Esophagus squamous epithelium (tissue), 4 donors: Measurements from ENCODE around the gene JARID2.

Experiments
- POLR2A ChIP-seq, 4 donors: fragments of 450-650 bp; IDR thresholded peaks; one replicate each; pipeline ENCODE4 v1.6.1; 2017; ENCODE audit warnings: antibody characterized with exemption in 4 of 4, mild to moderate bottlenecking in 4 of 4, moderate library complexity in 3 of 4
- TF ChIP-seq, protein P1 (sequence below), 6 experiments: fragments of 450-650 bp in 4 of 6; fragments of 200-600 bp in 2 of 6; sonication (generic) in 2 of 6; IDR thresholded peaks; one replicate each; pipeline ENCODE4 v1.5.1; 2016 to 2019; ENCODE audit warnings: antibody characterized with exemption in 6 of 6, mild to moderate bottlenecking in 4 of 6, moderate library complexity in 4 of 6

DNA sequence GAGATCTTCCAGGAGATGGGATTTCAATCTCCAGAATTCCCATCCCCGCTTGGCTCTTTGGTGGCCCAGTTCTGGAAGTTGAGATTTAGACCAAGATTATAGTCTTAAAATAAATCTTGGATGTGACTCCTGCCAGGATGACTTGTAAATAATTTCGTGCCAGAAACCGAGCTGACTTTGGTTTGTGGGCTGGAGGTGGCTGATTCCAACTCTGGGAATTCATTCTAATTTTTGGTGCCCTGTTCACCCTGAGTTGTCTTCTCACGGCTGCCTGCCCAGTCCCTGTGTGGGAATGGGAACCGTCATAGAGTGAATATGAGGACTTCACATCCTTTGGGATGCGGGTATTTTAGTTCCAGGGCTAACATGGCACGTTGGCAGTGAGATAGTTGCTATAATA, 64.8 kb downstream of the JARID2 start:
- TF ChIP-seq, protein P1, sequence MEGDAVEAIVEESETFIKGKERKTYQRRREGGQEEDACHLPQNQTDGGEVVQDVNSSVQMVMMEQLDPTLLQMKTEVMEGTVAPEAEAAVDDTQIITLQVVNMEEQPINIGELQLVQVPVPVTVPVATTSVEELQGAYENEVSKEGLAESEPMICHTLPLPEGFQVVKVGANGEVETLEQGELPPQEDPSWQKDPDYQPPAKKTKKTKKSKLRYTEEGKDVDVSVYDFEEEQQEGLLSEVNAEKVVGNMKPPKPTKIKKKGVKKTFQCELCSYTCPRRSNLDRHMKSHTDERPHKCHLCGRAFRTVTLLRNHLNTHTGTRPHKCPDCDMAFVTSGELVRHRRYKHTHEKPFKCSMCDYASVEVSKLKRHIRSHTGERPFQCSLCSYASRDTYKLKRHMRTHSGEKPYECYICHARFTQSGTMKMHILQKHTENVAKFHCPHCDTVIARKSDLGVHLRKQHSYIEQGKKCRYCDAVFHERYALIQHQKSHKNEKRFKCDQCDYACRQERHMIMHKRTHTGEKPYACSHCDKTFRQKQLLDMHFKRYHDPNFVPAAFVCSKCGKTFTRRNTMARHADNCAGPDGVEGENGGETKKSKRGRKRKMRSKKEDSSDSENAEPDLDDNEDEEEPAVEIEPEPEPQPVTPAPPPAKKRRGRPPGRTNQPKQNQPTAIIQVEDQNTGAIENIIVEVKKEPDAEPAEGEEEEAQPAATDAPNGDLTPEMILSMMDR (IDR thresholded peaks at IDR 0.05) = no peak
- TF ChIP-seq POLR2A (IDR thresholded peaks at IDR 0.05) = no peak
